Left lung (tissue), 10 donors: ENCODE results near the gene SHC3. TPM values are rescaled to one million over a fixed set of nuclear protein-coding genes. Genes with fewer than 3 reads are reported as not detected.

ENCODE experiments used
- ATAC-seq: fragments of 200-7000 bp; cut with Tn5 transposase; one replicate; pipeline ENCODE4 v1.9.1; 2020; ENCODE audit warnings: moderate library complexity
- DNase-seq, 4 donors: peaks; one replicate each; pipeline ENCODE4 v3.0.0-alpha.2; 2013 to 2020
- H3K27ac ChIP-seq, 2 donors: fragments of 200-600 bp; sonication (generic) in 1 of 2; one replicate each; pipeline versions ENCODE4 v1.5.0 to v1.8.0; 2020 to 2021
- H3K27me3 ChIP-seq, 2 donors: fragments of 200-600 bp; sonication (generic) in 1 of 2; one replicate each; pipeline versions ENCODE4 v1.5.0 to v1.8.0; 2020 to 2021
- H3K36me3 ChIP-seq, 2 donors: fragments of 200-600 bp; sonication (generic) in 1 of 2; one replicate each; pipeline versions ENCODE4 v1.5.0 to v1.8.0; 2020 to 2021
- H3K4me1 ChIP-seq, 2 donors: fragments of 200-600 bp; one replicate each; pipeline ENCODE4 v1.8.0; 2021
- H3K4me3 ChIP-seq, 2 donors: fragments of 200-600 bp; sonication (generic) in 1 of 2; one replicate each; pipeline versions ENCODE4 v1.5.0 to v1.8.0; 2020 to 2021; ENCODE audit warnings: mild to moderate bottlenecking in 1 of 2
- H3K9me3 ChIP-seq, 2 donors: fragments of 200-600 bp; sonication (generic) in 1 of 2; one replicate each; pipeline versions ENCODE4 v1.5.0 to v1.8.0; 2020 to 2021
- CTCF ChIP-seq, 2 donors: fragments of 200-600 bp; sonication (generic) in 1 of 2; IDR thresholded peaks; one replicate each; pipeline versions ENCODE4 v1.5.0 to v1.8.0; 2021; ENCODE audit warnings: antibody characterized with exemption in 2 of 2
- intact Hi-C, 2 donors: fragments of 100-400 bp; cut with DNase I; formaldehyde crosslinking; loops; one replicate each; pipeline versions ENCODE4 v1.11.2 to v1.14.2; 2022
- polyA plus RNA-seq, 6 donors: library from polyadenylated mRNA; unstranded; fragments of 120-200 nt; gene quantifications; one replicate each; pipeline ENCODE4 v1.2.1, GENCODE V29; 2013; ENCODE audit not compliant: insufficient read length in 6 of 6
- total RNA-seq, 2 donors: library from RNA; stranded (reverse); fragmentation: NEBNext Ultra II Directional; extraction: Animal tissue kit (Norgen Biotek cat#: 25700); gene quantifications; one replicate each; pipeline ENCODE4 v1.2.1, GENCODE V29; 2021
- donor health status: DM: no; HTN: yes; CAD: no.
- donor health status: DM: no; HTN: no; CAD: no.

SHC3 gene
- total and polyA plus RNA-seq, 8 donors, result 10.4 to 19.2 (median 15.6) TPM

- no peaks in the 10 kb centered on the region for H3K9me3 ChIP-seq
- ATAC-seq (no peak), DNase-seq (no peak)
- H3K36me3 ChIP-seq, result no peaks in the 10 kb centered on the region
- peaks cover 14 to 39% of the 10 kb centered on the region in 2 donors for H3K4me1 ChIP-seq
- H3K4me3 ChIP-seq, result no peak overlapping the region
- no peak overlapping the region for H3K27ac ChIP-seq
- peaks cover 0 to 26% of the 10 kb centered on the region in 2 donors for H3K27me3 ChIP-seq
- intact Hi-C loops, result no loop called here
- TF ChIP-seq CTCF (IDR thresholded peaks at IDR 0.05), result no peak
Measured at GRCh38 chr9:88996046-88996920, 182.3 kb downstream of the SHC3 start.

GRCh38 chr9:88995627-88996026 is 183.0 kb downstream of the SHC3 start:
- Histone ChIP-seq H3K27ac (no peak overlapping the region), H3K4me3 (no peak overlapping the region), H3K4me1 (peaks cover 11 to 36% of the 10 kb centered on the region in 2 donors), H3K36me3 (no peaks in the 10 kb centered on the region), H3K27me3 (peaks cover 0 to 29% of the 10 kb centered on the region in 2 donors), H3K9me3 (no peaks in the 10 kb centered on the region)
- DNase-seq, result no peak
- intact Hi-C loops, result no loop called here
- ATAC-seq, result no peak
- no peak for TF ChIP-seq CTCF (IDR thresholded peaks at IDR 0.05)

- Histone ChIP-seq H3K9me3 (no peaks in the 10 kb centered on the region), H3K27me3 (peaks cover 0 to 33% of the 10 kb centered on the region in 2 donors), H3K4me1 (peaks cover 10 to 36% of the 10 kb centered on the region in 2 donors), H3K27ac (no peak overlapping the region), H3K36me3 (no peaks in the 10 kb centered on the region), H3K4me3 (no peak overlapping the region)
- no peak for TF ChIP-seq CTCF (IDR thresholded peaks at IDR 0.05)
- no peak for ATAC-seq
- no peak for DNase-seq
- intact Hi-C loops, result no loop called here
Measured at GRCh38 chr9:88995200-88995577, 183.4 kb downstream of the SHC3 start.

GRCh38 chr9:88994469-88995199 is 184.0 kb downstream of the SHC3 start:
- no peaks in the 10 kb centered on the region for H3K9me3 ChIP-seq
- intact Hi-C loops, result no loop called here
- ATAC-seq (no peak), DNase-seq (peak in 2 of 4 donors; percentile 64 to 73)
- no peak for TF ChIP-seq CTCF (IDR thresholded peaks at IDR 0.05)
- peaks cover 10 to 39% of the 10 kb centered on the region in 2 donors for H3K4me1 ChIP-seq
- H3K4me3 ChIP-seq, result no peak overlapping the region
- no peaks in the 10 kb centered on the region for H3K36me3 ChIP-seq
- H3K27me3 ChIP-seq, result peaks cover 0 to 36% of the 10 kb centered on the region in 2 donors
- no peak overlapping the region for H3K27ac ChIP-seq

- intact Hi-C loops, result no loop called here
- H3K4me3 ChIP-seq, result peak overlapping the region in 1 of 2 donors; percentile 64
- no peaks in the 10 kb centered on the region for H3K36me3 ChIP-seq
- H3K4me1 ChIP-seq, result peaks cover 10 to 45% of the 10 kb centered on the region in 2 donors
- H3K27me3 ChIP-seq, result peaks cover 0 to 36% of the 10 kb centered on the region in 2 donors
- ATAC-seq (no peak), DNase-seq (no peak)
- TF ChIP-seq CTCF (IDR thresholded peaks at IDR 0.05), result no peak
- no peaks in the 10 kb centered on the region for H3K9me3 ChIP-seq
- no peak overlapping the region for H3K27ac ChIP-seq
Measured at GRCh38 chr9:88993871-88994460, 184.7 kb downstream of the SHC3 start.
